Colonic mucosa (tissue), 4 donors: ENCODE data around the gene FHIT. TPM values are rescaled to one million over a fixed set of nuclear protein-coding genes. Genes with fewer than 3 reads are reported as not detected.

Source experiments
- DNase-seq: peaks from one replicate; pipeline ENCODE4 v3.0.0-alpha.2; 2020
- H3K27ac ChIP-seq: fragments of 200-600 bp; one replicate; pipeline ENCODE4 v1.8.0; 2021
- H3K27me3 ChIP-seq: fragments of 200-600 bp; one replicate; pipeline ENCODE4 v1.8.0; 2021
- H3K36me3 ChIP-seq: fragments of 200-600 bp; one replicate; pipeline ENCODE4 v1.8.0; 2021
- H3K4me1 ChIP-seq: fragments of 200-600 bp; one replicate; pipeline ENCODE4 v1.8.0; 2021; ENCODE audit warnings: mild to moderate bottlenecking
- H3K4me3 ChIP-seq: fragments of 200-600 bp; one replicate; pipeline ENCODE4 v1.8.0; 2021
- H3K9ac ChIP-seq, 2 donors: one replicate each; pipeline ENCODE4 v1.7.0; 2013; ENCODE audit warnings: control low read depth in 2 of 2, low read depth in 2 of 2, low read length in 2 of 2
- H3K9me3 ChIP-seq: fragments of 200-600 bp; one replicate; pipeline ENCODE4 v1.8.0; 2021
- intact Hi-C: fragments of 100-400 bp; cut with DNase I; formaldehyde crosslinking; loops from one replicate; pipeline ENCODE4 v1.14.1; 2022
- total RNA-seq, 2 donors: library from RNA; stranded (reverse); fragmentation: NEBNext Ultra II Directional in 1 of 2; extraction: Animal tissue kit (Norgen Biotek cat#: 25700) in 1 of 2; gene quantifications; one replicate each; pipeline ENCODE4 v1.2.1, GENCODE V29; 2021
- TF ChIP-seq, protein P1 (sequence below): fragments of 200-600 bp; IDR thresholded peaks from one replicate; pipeline ENCODE4 v1.8.0; 2022; ENCODE audit warnings: antibody characterized with exemption, mild to moderate bottlenecking
- donor health status: healthy.
- donor health status: DM: no; HTN: no; CAD: no.
- donor health status: DM: no; HTN: no; CAD: no.

The FHIT gene
- total RNA-seq, 2 donors from 2014 or later: 7.7 to 9.4 TPM

GRCh38 chr3:60225848-60226247, 1025.4 kb downstream of the FHIT start:
- Histone ChIP-seq H3K9ac (no peak overlapping the region), H3K4me3 (no peak overlapping the region), H3K4me1 (no peaks in the 10 kb centered on the region), H3K27ac (no peak overlapping the region), H3K36me3 (no peaks in the 10 kb centered on the region), H3K27me3 (no peaks in the 10 kb centered on the region), H3K9me3 (no peaks in the 10 kb centered on the region)
- TF ChIP-seq, protein P1, sequence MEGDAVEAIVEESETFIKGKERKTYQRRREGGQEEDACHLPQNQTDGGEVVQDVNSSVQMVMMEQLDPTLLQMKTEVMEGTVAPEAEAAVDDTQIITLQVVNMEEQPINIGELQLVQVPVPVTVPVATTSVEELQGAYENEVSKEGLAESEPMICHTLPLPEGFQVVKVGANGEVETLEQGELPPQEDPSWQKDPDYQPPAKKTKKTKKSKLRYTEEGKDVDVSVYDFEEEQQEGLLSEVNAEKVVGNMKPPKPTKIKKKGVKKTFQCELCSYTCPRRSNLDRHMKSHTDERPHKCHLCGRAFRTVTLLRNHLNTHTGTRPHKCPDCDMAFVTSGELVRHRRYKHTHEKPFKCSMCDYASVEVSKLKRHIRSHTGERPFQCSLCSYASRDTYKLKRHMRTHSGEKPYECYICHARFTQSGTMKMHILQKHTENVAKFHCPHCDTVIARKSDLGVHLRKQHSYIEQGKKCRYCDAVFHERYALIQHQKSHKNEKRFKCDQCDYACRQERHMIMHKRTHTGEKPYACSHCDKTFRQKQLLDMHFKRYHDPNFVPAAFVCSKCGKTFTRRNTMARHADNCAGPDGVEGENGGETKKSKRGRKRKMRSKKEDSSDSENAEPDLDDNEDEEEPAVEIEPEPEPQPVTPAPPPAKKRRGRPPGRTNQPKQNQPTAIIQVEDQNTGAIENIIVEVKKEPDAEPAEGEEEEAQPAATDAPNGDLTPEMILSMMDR: no peak
- DNase-seq: no peak
- intact Hi-C loops: no loop called here

DNA sequence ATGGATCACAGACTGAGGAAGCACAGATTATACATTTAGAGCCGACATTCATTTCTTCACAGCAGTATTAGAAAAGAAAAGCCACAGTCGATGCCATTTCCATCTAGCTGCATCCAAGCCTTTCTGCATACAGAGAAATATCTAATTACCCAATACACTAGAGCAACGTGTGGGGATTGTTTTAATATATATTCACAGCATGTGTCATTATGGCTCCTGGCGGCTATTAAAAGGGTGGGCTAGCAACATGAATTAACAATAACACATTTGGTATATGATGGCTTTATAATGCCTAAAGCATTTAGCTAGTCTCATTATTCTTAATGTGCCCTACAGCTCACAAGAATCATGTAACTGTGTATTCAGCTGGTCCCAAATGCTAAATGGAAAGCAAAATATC, 1030.5 kb downstream of the FHIT start:
- Histone ChIP-seq H3K4me1 (no peaks in the 10 kb centered on the region), H3K9me3 (no peaks in the 10 kb centered on the region), H3K36me3 (no peaks in the 10 kb centered on the region), H3K4me3 (no peak overlapping the region), H3K27ac (no peak overlapping the region), H3K27me3 (no peaks in the 10 kb centered on the region), H3K9ac (no peak overlapping the region)
- intact Hi-C loops: no loop called here
- TF ChIP-seq, protein P1: no peak
- no peak for DNase-seq

DNA sequence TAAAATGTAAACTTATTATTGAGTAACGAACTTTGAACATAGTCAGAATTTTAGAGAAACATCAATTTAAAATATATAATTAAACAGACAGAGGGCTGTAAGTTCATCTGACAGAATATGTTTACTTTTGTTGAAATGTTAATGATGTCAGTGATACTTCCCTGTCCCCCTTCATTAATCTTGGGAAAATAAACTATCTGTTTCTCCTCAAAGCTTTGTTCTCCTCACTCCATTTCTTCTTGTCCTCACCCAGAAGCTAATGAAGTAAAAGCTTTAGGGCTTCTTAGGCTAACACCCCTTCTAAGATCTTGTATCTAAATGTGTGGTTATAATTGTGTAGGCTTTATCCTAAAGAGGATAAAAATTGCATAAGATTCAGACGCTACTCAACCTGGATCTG, 1031.8 kb downstream of the FHIT start:
- H3K4me1 ChIP-seq: no peaks in the 10 kb centered on the region
- no peaks in the 10 kb centered on the region for H3K27me3 ChIP-seq
- intact Hi-C loops: no loop called here
- H3K9me3 ChIP-seq: no peaks in the 10 kb centered on the region
- no peak overlapping the region for H3K9ac ChIP-seq
- H3K27ac ChIP-seq: no peak overlapping the region
- TF ChIP-seq, protein P1: no peak
- no peaks in the 10 kb centered on the region for H3K36me3 ChIP-seq
- DNase-seq: no peak
- H3K4me3 ChIP-seq: no peak overlapping the region

- no peaks in the 10 kb centered on the region for H3K27me3 ChIP-seq
Observed at GRCh38 chr3:60217156-60217911, 1033.9 kb downstream of the FHIT start.

DNA sequence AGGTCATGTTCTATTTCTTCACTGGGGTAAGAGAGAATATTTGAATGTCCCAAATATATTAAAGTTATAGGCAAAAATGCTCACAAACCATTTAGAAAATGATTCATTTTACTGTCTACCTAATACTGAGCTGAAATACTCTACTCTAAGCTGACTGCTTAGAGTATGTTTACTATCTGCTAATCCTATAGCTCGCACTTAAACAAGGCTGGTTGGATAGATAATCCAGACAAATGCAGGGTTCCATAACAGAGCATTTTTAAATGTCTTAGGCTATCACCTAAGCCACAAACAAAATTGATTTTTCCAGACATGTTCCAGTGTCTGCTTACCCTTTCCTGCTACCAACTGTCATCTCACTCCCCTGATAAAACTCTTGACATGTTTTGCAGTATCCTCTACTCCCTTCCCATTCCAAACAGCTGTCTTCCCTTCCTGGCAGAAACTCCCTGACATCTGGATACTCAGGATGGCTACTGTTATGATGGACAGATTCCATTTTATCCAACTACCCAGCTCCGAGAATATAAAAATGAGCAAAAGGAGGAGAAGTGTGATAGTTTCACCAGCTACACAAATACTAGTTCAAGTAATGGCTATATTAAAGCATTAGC, 1034.7 kb downstream of the FHIT start:
- Histone ChIP-seq H3K9ac (no peak overlapping the region), H3K9me3 (no peaks in the 10 kb centered on the region), H3K27me3 (no peaks in the 10 kb centered on the region), H3K27ac (no peak overlapping the region), H3K36me3 (no peaks in the 10 kb centered on the region), H3K4me1 (no peaks in the 10 kb centered on the region), H3K4me3 (no peak overlapping the region)
- TF ChIP-seq, protein P1: no peak
- no peak for DNase-seq
- intact Hi-C loops: no loop called here

More at GRCh38 chr3:60217156-60217911, 1033.9 kb downstream of the FHIT start:
- TF ChIP-seq, protein P1: no peak
- Histone ChIP-seq H3K36me3 (no peaks in the 10 kb centered on the region), H3K9ac (no peak overlapping the region), H3K4me1 (no peaks in the 10 kb centered on the region), H3K4me3 (no peak overlapping the region), H3K9me3 (no peaks in the 10 kb centered on the region), H3K27ac (no peak overlapping the region)
- no peak for DNase-seq
- intact Hi-C loops: no loop called here
